NOMO-1 treated with DMSO at 0.1 percent for 48 hours (cell line): ENCODE results near the gene SPDYC.

ENCODE experiments used
- DNase-seq: peaks from one replicate; lab custom pipeline; 2025; ENCODE audit not compliant: unreplicated experiment; lab: John Stamatoyannopoulos, UW

SPDYC gene, protein sequence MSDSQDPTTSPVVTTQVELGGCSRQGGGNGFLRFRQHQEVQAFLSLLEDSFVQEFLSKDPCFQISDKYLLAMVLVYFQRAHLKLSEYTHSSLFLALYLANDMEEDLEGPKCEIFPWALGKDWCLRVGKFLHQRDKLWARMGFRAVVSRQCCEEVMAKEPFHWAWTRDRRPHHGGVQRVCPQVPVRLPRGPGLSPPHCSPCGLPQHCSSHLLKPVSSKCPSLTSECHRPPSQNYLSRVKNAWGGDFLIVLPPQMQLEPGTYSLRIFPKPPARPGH

DNA sequence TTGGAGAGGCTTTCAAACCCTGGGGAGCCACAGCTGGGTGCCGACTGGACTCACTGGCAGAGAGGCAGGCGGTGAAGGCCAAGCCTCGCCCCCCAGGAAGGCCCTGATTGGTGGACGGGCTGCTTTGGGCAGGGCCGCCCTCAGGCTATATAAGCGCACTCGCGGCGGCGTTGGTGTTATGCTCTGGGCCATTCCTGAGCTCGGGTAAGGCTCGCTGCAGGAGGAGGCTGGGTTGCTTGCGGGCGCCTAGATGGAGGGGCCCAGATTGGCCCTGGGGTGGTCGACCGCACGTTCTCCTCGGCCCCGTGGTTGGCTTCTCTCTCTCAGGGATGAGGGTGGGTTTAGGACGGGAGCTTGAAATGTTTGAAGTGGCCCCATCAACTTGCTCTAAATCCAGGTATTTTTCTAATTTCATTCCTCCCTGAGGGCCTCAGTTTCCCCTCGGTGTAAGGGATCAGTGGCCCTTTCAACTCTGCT is at the start of gene SPDYC:
Gene SPDYC, plus strand, starts transcription at position 176 of the 477 bp plus-strand sequence. CDS start 1,125 bp downstream, outside the sequence.
- DNase-seq = no peak

GRCh38 chr11:65120831-65121230 is 49.2 kb upstream of the SPDYC start:
- DNase-seq = no peak

DNA sequence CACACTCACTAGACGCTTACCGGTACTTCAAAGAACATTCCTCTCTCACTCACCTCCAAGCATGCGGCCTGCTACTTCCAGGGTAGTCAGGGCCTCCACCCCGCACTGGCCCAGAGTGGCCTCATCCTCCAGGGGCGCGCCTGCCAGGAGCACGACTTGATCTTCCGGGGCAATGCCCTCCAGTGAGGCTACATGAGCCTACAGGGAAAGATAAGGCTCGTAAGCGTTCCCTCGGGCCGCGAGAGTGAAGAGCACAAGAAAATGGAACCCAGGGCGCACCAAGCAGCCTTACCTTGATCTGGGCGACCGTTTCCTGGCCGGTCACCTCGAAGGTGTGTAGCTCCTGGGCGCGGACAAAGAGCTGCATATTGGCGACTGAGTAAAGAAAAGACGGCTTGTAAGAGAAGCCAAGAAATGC is 48.6 kb upstream of the SPDYC start:
- DNase-seq = peak; percentile 17

- DNase-seq = peak; percentile 99
Observed at GRCh38 chr11:65121865-65122696, 48.0 kb upstream of the SPDYC start, which contains the start of the genes FAU and MRPL49. Gene FAU (minus strand): TSS chr11:65122134. CDS start chr11:65121813, 321 bp downstream. Gene MRPL49 (plus strand): TSS chr11:65122321. CDS start chr11:65122347, 26 bp downstream.

GRCh38 chr11:65124480-65125196 is 45.4 kb upstream of the SPDYC start:
- DNase-seq = no peak

GRCh38 chr11:65125197-65126056 is 44.6 kb upstream of the SPDYC start:
- DNase-seq = no peak

GRCh38 chr11:65126624-65127274 is 43.3 kb upstream of the SPDYC start:
- no peak for DNase-seq

- DNase-seq = no peak
Observed at GRCh38 chr11:65127473-65128181, 42.4 kb upstream of the SPDYC start.

- no peak for DNase-seq
Observed at GRCh38 chr11:65128182-65129145, 41.6 kb upstream of the SPDYC start.

GRCh38 chr11:65129649-65130441 is 40.2 kb upstream of the SPDYC start:
- DNase-seq = no peak

DNA sequence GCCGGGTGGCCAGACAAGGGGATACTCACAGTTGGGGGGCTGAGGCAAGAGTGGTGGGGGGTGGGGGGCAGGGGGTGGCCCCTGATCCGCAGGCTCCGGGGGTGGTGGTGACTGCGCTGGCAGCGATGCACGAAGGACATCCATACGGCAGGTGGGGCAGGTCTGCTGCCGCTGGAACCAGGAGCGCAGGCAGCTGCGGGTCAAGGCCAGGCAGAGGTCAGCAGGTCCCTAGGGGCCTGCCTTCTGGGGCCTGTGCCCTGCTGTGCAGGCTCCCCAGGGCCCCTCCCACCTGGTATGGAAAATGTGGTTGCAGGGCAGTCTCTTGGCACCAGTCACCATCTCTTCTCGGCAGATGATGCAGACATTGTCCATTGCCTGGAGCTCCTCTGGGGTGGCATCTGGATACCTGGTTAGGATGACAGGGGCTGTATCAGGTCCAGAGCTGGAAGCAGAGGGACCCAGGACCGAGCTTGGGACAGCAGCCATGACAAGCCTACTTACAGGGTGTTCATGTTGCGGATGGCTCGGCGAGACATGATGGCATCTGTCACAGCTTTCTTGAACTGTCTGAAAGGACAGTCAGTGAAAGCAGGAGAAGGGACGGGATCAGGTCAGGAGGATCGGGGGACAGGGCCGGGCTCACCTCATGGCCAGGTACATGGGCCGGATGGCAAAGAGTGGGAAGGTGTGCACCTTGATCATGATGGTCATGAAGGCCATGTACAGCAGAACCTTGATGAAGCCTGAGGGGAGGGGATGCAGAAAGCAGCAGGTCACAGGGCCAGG is 39.2 kb upstream of the SPDYC start:
- no peak for DNase-seq

GRCh38 chr11:65131417-65131776 is 38.6 kb upstream of the SPDYC start:
- no peak for DNase-seq

GRCh38 chr11:65131895-65132237 is 38.2 kb upstream of the SPDYC start:
- DNase-seq = no peak

DNA sequence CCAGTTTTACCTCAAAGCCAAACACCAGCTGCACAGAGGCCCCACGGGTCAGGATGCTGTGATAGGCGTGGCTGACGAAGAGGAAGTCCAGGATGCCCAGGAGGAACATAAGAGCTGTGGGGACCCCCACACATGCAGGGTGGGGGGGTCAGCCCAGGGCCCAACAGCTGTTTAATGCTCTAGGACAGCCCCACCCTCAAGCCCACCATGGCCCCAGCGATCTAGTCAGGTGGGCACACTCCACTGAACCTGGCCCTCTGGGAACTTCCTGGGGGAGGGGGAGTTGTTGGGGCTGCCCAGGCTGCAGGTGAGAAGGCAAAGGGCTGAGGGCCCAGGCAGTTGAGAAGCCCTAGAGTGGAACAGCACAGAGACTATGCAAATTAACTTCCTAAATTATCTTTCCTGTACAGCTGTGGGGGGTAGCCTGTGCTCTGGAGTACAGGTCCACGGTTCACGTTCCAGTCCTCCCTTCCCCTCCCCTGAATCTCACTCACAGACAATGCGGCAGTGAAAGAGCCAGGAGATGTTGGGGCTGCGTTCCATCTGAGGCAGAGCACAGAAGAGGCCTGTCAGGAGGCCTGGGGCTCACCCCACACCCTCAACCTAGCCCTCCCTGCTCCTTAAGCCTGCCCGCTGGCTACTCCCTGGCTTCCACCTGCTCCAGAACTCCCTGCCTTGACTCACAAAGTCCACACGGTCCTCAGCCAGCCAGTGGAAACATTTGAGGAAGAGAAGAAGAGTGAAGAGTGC is 37.6 kb upstream of the SPDYC start:
- DNase-seq = no peak

- peak; percentile 68 for DNase-seq
Observed at GRCh38 chr11:65132988-65133700, 36.9 kb upstream of the SPDYC start.
